ENCODE data around the gene MBP.

GRCh38 chr18:76981396-76981968 is 151.1 kb downstream of the MBP start:
- TF ChIP-seq CTCF (IDR thresholded peaks at IDR 0.05; ENCODE audit: low read length), result peak; percentile 29; the same call in 1 of the 2 replicates
- no peak for TF ChIP-seq EZH2 (IDR thresholded peaks at IDR 0.05; ENCODE audit: borderline replicate concordance, low read length)
